Lower lobe of right lung (tissue), 2 donors: ENCODE data around the gene SP140. TPM values are rescaled to one million over a fixed set of nuclear protein-coding genes. Genes with fewer than 3 reads are reported as not detected.
"Not testable (repeated sequence)": the region's sequence is repeated elsewhere in the genome, so short reads cannot be mapped to it uniquely, and the experiment has no call there.

Experiments used
- ATAC-seq, 2 donors: fragments of 200-7000 bp; cut with Tn5 transposase; one replicate each; pipeline ENCODE4 v1.9.1; 2020 to 2022; ENCODE audit warnings: mild to moderate bottlenecking in 2 of 2, moderate library complexity in 2 of 2
- DNase-seq: peaks from one replicate; pipeline ENCODE4 v3.0.0-alpha.2; 2020
- H3K27ac ChIP-seq: fragments of 200-600 bp; one replicate; pipeline ENCODE4 v1.8.0; 2022
- H3K27me3 ChIP-seq: fragments of 200-600 bp; one replicate; pipeline ENCODE4 v1.8.0; 2022; ENCODE audit warnings: low read depth
- H3K36me3 ChIP-seq: fragments of 200-600 bp; one replicate; pipeline ENCODE4 v1.8.0; 2022; ENCODE audit warnings: mild to moderate bottlenecking
- H3K4me1 ChIP-seq: fragments of 200-600 bp; one replicate; pipeline ENCODE4 v1.8.0; 2022
- H3K4me3 ChIP-seq: fragments of 200-600 bp; one replicate; pipeline ENCODE4 v1.8.0; 2022; ENCODE audit warnings: mild to moderate bottlenecking
- H3K9me3 ChIP-seq: fragments of 200-600 bp; one replicate; pipeline ENCODE4 v1.8.0; 2022
- CTCF ChIP-seq: fragments of 200-600 bp; IDR thresholded peaks from one replicate; pipeline ENCODE4 v1.8.0; 2022; ENCODE audit warnings: antibody characterized with exemption, mild to moderate bottlenecking
- intact Hi-C: fragments of 100-400 bp; cut with DNase I; formaldehyde crosslinking; loops from one replicate; pipeline ENCODE4 v1.11.0; 2022
- total RNA-seq: library from RNA; stranded (reverse); fragmentation: NEBNext Ultra II Directional; extraction: Animal tissue kit (Norgen Biotek cat#: 25700); gene quantifications from one replicate; pipeline ENCODE4 v1.2.1, GENCODE V29; 2021
- donor health status: DM: no; HTN: yes; CAD: no; lungs with severe emphysema.

SP140 gene
- total RNA-seq, 1 donor from 2014 or later, result 15.0 TPM

- intact Hi-C loops, result no loop called here
These were observed 28.8 kb downstream of the SP140 start for GRCh38 chr2:230254152-230254881.

GRCh38 chr2:230256733-230257332, 31.3 kb downstream of the SP140 start:
- no peak for TF ChIP-seq CTCF
- no peak for ATAC-seq
- Histone ChIP-seq H3K9me3 (no peaks in the 10 kb centered on the region), H3K27me3 (no peaks in the 10 kb centered on the region), H3K27ac (no peak overlapping the region), H3K36me3 (no peaks in the 10 kb centered on the region), H3K4me1 (no peaks in the 10 kb centered on the region), H3K4me3 (no peak overlapping the region)
- no peak for DNase-seq
- intact Hi-C loops, result no loop called here

More at GRCh38 chr2:230254152-230254881, 28.8 kb downstream of the SP140 start:
- Histone ChIP-seq H3K36me3 (no peaks in the 10 kb centered on the region), H3K4me3 (no peak overlapping the region), H3K9me3 (no peaks in the 10 kb centered on the region), H3K4me1 (no peaks in the 10 kb centered on the region), H3K27ac (no peak overlapping the region), H3K27me3 (no peaks in the 10 kb centered on the region)
- no peak for TF ChIP-seq CTCF
- DNase-seq (no peak), ATAC-seq (no peak)

- intact Hi-C loops, result no loop called here
- ATAC-seq (no peak), DNase-seq (no peak)
- no peak overlapping the region for H3K4me3 ChIP-seq
- H3K9me3 ChIP-seq, result no peaks in the 10 kb centered on the region
- no peaks in the 10 kb centered on the region for H3K36me3 ChIP-seq
- no peaks in the 10 kb centered on the region for H3K4me1 ChIP-seq
- no peak overlapping the region for H3K27ac ChIP-seq
- no peak for TF ChIP-seq CTCF
- H3K27me3 ChIP-seq, result no peaks in the 10 kb centered on the region
These were observed 32.9 kb downstream of the SP140 start for GRCh38 chr2:230258483-230258882.

GRCh38 chr2:230262246-230262645, 36.7 kb downstream of the SP140 start:
- Histone ChIP-seq H3K36me3 (no peaks in the 10 kb centered on the region), H3K27ac (no peak overlapping the region), H3K4me3 (no peak overlapping the region), H3K27me3 (no peaks in the 10 kb centered on the region), H3K4me1 (no peaks in the 10 kb centered on the region), H3K9me3 (no peaks in the 10 kb centered on the region)
- DNase-seq (no peak), ATAC-seq (no peak)
- TF ChIP-seq CTCF, result no peak
- intact Hi-C loops, result no loop called here

- H3K4me3 ChIP-seq, H3K27me3 ChIP-seq, intact Hi-C loops, H3K27ac ChIP-seq, DNase-seq, H3K4me1 ChIP-seq, H3K9me3 ChIP-seq, ATAC-seq, H3K36me3 ChIP-seq: not testable (repeated sequence)
These were observed 39.4 kb downstream of the SP140 start for GRCh38 chr2:230264945-230265344.

- Histone ChIP-seq H3K4me3 (no peak overlapping the region), H3K9me3 (no peaks in the 10 kb centered on the region), H3K27ac (no peak overlapping the region), H3K36me3 (no peaks in the 10 kb centered on the region), H3K4me1 (no peaks in the 10 kb centered on the region), H3K27me3 (no peaks in the 10 kb centered on the region)
- intact Hi-C loops, result no loop called here
- DNase-seq, result no peak
- no peak for ATAC-seq
- TF ChIP-seq CTCF, result no peak
These were observed 41.1 kb downstream of the SP140 start for GRCh38 chr2:230266638-230267037.
